Esophagus mucosa (tissue), 1 donor: ENCODE results near the gene NSRP1. TPM values are rescaled to one million over a fixed set of nuclear protein-coding genes. Genes with fewer than 3 reads are reported as not detected.
A peak's percentile ranks its signal among the peaks of the same experiment; 100 is the strongest.
"Not testable (repeated sequence)": the region's sequence is repeated elsewhere in the genome, so short reads cannot be mapped to it uniquely, and the experiment has no call there.

Source experiments
- ATAC-seq: fragments of 200-7000 bp; cut with Tn5 transposase; one replicate; pipeline ENCODE4 v1.9.1; 2020
- total RNA-seq: library from RNA; stranded (reverse); gene quantifications from one replicate; pipeline ENCODE4 v1.2.4, GENCODE V29; 2023
- donor health status: DM: yes; HTN: yes; CAD: no.

NSRP1 gene
- total RNA-seq, 1 donor from 2014 or later = 20.0 TPM

DNA sequence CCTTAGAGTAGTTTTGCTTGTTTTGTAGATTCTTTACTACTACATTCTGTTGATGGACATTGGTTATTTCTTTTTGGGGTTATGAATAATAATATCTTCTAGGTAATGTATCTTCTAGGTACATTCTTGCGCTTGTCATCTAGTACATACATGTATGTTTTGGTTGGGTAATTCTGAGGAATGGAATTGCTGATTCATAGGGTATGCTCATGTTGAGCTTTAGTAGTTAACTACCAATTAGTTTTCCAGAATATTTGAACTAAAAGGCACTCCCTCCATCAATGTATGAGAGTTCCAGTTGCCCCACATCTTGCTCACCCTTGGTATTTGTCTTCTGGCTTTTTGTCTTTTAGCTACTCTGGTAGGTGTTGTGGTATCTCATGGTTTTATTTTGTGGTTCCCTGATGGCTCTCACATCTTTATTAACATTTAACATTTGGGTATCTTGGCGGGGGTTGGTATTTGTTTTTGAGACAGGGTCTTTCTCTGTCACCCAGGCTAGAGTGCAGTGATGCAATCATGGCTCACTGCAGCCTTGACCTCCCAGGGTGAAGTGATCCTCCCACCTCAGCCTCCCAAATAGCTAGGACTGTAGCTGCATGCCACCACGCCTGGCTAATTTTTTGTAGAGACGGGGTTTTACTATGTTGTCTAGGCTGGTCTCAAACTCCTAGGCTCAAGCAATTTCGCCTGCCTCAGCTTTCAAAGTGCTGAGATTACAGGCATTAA is 71.8 kb downstream of the NSRP1 start:
- ATAC-seq = peak; percentile 68

DNA sequence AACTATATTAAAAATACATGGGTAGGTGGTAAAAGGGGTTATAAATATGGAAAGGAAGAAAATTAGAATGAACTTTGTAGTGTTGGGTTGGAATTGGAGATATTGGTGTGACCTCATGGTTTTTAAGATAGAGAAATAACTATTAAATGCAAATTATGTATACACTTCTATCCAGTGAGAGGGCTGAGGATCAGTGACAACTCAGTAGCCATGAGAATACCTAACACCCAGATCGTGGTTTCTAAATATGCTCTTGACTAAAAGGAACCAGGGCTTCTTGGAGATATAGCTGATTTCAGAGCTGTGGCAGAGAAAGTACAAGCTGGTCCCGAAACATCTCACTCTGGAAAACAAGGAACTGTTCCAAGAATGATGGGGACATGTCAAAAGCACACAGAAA is 74.5 kb downstream of the NSRP1 start:
- no peak for ATAC-seq

DNA sequence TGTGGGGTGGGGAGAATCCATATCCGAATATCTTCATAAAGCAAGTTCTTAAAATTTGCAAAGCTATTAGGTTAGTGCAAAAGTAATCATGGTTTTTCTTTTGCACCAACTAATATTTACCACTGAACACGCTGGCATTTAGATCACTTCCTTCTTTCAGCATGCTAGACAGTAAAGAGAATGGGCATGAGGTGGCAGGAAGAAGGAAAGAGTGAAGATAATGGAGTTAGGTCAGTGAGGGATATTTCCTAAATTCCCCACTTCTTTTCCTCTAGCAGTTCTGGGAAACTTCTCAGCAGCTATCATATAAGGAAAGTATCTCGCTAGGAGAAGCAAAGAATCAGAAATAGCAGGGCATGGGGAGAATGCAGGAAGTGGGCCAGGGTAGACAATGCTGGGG is 79.9 kb downstream of the NSRP1 start:
- no peak for ATAC-seq

DNA sequence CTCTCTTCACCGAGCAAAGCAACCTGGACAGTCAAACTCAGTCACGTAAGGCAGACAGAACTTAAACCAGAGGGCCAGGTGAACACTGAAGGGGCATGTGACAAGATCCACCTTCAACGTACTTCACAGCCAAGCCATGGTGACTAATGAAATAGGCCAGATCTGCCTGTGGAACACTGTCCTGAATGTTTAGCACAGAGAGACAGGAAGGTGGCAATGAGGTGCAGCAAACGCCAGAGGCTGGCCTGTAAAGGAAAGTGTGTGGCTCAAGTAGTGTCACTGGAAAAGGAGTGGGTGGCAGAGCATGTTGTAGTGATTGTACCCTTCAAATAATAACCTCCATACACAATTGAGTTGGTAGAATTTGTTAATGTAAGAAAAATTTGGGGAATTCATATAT is 80.8 kb downstream of the NSRP1 start:
- no peak for ATAC-seq

DNA sequence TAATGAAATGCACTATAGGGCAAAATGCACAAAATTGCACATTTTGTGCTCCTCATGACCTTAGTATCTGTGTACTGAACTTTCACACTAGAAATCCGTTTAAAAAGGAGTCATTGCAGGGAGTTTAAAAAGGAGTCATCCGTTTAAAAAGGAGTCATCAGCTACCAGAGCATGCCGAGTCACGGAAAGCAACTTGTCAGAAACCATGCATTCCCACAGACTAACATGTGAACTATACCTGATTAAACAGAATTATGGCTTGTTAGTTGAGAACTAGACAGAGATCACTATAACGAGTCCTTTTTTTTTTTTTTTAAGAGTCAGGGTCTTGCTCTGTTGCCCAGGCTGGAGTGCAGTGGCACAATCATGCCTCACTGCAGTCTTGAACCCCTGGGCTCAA is 83.0 kb downstream of the NSRP1 start:
- no peak for ATAC-seq

DNA sequence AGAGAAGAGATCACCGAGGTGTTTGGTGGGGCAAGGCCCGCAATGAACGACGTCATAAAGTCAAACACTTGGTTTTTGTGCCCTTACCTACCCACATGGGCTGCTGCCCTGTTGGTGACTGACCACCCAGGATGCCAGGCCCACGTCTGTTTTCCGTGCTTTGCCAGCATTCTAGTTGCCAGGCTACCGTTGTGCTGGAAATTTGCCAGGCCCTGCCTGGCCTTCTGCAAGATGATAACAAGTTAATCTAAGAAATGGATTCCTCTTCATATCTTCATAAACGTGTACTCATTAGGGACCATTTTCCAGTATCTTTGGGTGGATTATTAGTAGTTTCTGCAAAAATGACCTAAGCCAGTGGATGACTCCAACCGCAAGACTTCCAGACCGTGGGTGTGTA is 83.5 kb downstream of the NSRP1 start:
- ATAC-seq = no peak

DNA sequence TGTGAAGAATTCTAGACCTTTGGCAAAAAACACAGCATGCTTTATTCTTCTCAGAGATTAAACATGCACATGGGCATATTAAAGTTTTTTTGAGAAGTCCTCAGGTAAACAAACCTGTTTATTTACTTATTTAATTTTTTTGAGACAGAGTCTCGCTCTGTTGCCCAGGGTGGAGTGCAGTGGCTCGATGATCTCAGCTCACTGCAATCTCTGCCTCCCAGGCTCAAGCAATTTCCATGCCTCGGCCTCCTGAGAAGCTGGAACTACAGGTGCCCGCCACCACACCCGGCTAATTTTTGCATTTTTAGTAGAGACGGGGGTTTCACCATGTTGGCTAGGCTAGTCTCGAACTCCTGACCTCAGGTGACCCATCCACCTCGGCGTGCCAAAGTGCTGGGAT is 84.0 kb downstream of the NSRP1 start:
- not testable (repeated sequence) for ATAC-seq

DNA sequence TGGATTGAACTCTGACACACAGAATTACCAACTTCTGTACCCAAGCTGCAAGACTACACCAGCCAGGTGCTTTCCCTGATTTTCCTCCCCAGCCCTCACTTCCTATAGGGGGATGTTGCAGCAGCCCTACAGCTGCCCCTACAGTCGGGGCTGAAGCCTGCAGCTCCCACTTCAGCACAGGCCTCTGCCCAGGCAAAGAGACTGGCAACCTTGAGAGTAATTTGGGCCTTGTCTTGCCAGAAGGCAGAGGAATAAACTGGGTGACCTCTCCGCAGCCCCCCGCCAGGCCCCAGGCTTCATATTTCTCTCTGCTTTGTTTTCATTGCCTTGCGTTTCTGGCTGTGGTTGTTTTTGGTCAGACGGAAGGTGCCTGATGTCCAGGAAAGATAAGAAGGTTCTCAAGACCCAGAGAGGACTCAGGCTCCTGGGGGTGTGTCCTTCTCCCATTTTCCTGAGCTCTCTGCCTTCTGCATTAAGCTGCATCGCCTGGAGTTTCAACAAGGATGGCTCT is 86.9 kb downstream of the NSRP1 start:
- no peak for ATAC-seq

DNA sequence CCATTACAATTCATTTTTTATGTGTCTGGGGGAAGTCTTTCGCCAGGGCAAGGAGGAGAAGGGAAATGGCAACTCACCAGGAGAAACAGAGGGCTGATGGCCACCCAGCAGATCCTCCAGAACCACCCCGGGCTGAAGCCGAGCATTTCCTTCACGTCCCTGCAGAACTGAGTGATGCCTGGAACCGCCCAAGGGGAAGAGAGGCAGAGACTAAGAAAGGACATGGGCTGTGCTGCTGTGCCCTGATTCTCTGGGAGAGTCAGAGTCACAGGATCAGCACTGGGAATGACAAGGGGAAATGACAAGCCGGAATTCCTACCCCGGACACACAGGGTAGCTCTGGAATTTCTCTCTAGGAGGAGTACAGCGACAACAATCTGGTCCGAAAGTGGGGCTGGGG is 91.0 kb downstream of the NSRP1 start:
- ATAC-seq = no peak

DNA sequence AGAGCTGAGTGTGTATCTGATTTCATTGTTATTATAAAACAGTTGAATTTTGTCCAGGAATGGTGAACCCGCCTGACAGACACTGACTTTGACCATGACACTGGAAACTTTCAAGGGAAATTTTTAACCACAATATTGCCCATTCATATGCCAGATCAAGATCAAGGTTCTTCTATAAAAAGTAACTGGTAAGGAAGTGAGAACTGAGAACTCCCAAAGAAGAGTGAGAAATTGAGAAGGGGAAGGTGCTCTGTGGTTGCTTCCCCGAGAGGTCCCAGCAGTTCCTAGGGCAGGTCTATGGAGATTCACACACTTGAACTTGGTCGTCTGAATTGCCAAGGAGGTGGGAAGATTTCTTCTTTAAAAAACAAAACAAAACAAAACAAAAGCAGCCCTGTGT is 91.6 kb downstream of the NSRP1 start:
- ATAC-seq = no peak

DNA sequence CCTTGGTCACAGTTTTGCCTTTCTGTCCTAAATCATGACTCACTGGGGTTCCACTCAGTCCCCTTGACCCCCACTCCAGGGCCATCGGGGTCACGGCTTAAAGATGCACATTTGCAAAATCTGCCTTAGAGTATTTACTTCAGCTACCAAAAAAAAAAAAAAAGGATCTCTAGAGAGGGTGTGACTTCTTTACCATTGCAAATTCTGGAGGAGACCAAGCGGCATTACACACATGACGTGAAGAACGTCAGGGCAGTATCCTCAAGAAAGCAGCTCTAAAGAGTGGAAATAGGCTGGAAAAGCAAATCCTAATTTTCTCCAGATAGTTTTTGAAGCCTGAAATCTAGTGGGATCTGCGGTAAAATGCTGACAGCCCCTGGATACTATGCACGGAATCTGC is 93.3 kb downstream of the NSRP1 start:
- no peak for ATAC-seq

DNA sequence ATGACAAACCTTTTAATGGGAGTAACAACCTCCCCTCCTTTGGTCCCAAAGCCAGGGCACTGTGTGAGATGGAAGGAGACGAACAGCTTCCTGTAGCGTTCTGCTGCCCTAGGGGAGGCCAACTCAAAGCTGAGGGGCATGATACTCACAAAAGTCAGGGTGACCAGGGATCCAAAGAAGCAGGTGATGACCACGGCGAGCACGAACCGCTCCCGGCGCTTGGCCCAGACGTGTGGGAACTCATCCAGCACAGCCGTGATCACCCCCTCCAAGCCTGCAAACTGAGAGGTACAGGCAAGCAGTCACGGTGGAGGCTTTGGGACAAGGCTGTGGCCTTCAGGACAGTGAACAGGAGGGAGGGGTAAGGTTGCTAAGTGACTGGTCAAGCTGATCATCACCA is 93.8 kb downstream of the NSRP1 start:
- ATAC-seq = no peak

DNA sequence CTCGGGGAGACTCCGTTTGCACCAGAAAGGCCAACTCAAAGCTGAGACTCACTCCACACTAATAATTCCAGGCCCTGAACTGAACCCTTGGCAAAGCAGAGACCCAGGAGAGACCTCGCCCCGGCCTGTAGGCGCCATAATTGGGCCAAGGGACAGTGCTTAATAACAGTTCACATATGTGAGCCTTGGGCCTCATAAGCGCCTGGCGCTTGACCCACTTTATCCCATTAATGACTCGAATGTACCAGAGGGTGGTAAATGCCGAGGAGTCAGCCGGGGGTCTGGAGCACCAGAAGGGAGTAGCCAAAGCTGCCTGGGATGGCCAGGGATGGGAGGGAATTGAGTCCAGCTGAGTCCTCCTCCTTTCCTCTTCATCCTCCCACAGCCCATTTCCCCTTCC is 94.3 kb downstream of the NSRP1 start:
- ATAC-seq = no peak

DNA sequence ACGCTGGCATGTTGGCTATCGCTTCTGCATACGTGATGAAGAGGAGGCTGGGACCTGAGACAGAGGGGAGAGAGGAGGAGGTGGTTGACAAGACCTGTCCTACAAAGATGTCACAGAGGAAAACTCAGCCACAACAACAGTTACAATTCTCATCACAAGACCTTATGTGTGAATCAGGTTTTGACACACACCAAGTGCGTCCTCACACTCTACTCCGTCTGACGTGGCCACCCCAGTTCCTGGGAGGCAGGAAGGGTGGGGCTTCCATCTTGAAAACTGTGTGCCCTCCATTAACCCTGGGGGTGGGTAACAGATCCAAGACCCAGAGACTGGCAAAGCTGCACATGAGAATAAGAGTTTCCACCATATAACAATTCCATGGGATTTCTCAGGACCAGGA is 94.8 kb downstream of the NSRP1 start:
- ATAC-seq = no peak

DNA sequence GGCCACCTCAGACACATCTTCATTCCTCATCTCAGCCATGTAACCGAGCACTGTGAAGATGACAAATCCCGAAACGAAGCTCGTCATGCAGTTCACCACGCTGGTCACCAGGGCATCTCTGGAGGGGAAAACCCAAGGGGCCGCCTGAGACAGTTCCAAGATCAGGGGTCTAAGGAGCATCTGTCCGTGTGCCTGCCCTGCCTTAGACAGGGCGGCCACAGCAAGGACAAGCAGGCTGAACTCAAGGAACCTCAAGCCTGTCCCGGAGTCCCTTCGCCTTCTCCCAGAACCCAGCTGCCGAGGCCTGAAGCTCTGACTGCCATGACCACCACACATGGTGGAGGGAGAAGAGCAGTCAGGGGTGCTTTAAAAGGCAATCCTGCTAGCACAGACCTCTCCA is 96.1 kb downstream of the NSRP1 start:
- ATAC-seq = peak; percentile 20

DNA sequence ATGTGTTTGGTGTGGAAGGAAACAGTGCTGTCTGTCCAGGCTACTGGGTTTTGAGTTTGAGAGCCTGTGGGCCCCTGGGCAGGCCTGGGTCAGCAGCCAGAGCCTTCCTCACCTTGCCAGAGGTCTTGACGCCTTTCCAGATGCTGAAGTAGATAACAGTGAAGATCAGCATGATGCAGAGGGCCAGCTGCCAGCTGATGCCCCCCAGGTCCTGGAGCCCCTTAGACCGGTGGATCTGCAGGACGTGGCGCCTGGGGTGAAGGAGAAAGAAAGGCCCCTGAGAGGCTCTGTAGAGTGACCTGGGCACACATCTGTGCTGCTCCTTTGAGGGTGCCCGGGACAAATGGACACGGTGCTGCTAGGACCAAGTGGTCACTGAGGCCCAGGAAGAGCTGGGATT is 100.4 kb downstream of the NSRP1 start:
- no peak for ATAC-seq

DNA sequence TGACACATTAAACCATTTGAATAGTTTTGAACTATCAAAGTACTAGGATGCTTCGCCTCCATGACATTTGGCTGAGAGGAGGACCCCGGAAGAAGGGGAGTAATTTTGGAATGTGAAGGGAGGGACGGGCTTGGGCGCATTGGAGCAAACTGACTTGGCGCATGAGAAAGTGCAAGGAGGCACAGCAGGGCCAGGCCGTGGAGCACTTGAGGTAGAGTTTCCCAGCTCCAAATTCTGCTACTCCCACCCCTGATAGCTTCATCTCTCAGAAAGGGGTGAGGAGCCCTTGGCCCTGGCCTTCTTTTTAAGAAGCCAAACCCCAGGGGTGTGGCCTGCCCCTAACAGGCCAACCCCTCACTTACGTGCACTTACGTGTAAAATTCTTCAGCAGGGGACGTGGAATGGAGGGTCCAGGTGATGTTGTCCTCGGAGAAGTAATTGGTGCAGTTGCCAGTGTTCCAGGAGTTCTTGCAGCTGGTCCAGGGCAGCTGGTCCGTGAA is 101.2 kb downstream of the NSRP1 start:
- no peak for ATAC-seq

DNA sequence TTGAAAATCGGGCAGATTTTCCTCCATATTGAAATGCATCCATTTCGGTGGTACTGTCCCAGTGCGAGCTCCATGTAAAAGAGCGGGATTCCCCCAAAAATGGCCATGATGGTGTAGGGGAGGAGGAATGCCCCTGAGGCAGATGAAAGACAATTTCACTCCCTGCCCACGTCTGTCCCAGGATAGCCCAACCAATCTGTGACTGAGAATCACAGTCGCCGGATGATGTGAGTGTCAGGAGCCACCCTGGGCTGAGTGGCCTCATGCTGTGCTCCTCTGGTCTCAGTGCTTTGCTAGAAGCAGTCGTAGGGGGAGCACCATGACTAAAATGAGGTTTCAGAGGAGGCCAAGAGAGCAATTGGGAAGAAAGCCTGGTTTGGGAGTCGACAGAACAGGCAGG is 102.2 kb downstream of the NSRP1 start:
- ATAC-seq = no peak

DNA sequence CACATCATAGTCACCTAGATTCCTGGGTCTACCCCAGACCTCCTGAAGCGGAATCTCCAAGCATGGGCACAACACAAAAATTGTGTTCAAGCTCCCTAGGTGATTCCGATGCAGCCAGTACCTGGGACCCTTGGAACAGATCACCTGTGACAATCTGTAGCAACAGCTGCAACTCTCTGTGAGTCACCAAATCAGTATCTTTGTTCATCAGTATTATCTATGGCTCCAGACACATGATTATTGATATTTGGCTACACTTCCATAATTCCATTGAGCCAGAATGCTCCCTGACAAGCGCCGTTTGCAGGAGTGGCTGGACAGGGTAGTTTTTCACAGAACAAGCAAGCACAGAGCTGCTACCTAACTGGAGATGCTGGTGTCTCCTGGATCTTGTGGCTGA is 102.7 kb downstream of the NSRP1 start:
- no peak for ATAC-seq

DNA sequence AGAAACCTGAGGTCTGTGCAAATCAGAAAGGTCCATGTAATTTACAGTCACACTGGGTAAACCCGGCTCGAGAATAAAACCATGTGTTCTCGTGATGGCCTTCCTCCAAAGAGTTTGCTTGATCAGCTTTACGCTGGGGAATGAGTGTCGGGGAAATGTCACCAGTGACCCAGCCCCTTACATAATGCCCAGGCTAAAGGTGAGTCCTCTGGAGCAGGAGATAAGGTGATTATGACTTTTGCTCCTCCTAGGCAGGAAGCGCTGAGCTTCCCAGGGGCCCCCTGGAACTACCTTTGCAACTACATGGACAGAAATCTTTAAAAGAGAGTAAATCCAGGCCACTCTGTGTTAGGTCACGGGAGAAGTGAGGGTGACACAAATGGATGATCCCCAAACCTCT is 103.2 kb downstream of the NSRP1 start:
- no peak for ATAC-seq

DNA sequence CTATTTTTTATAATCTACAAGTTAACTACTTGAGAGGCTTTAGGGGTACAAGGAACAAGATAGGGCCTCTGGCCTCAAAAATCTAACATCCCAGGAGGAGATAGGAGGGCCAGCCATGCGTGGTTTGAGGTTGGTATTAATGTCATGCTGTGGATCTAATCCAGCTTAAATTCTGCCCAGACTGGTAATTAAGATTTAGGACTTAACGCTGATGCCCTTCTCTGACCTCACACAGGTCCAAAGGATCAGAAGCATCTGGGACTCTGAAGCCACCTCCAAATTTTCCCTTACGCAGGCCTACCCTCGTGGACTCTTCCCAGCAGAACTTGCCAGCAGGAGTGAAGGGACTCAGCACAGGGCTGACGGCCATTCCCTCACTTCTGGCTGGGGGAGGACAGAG is 103.8 kb downstream of the NSRP1 start:
- no peak for ATAC-seq

DNA sequence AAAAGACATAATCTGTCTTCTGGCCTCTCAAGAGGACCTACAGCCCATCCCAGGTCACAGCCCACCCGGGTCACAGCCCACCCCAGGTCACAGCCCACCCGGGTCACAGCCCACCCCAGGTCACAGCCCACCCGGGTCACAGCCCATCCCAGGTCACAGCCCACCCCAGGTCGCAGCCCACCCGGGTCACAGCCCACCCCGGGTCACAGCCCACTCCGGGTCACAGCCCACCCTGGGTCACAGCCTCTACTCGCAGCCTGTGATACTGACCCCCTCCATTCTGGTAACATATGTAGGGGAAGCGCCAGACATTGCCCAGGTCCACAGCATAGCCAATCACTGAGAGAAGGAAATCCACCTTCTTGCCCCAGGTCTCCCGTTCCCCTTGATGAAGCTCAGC is 104.7 kb downstream of the NSRP1 start:
- ATAC-seq = no peak

DNA sequence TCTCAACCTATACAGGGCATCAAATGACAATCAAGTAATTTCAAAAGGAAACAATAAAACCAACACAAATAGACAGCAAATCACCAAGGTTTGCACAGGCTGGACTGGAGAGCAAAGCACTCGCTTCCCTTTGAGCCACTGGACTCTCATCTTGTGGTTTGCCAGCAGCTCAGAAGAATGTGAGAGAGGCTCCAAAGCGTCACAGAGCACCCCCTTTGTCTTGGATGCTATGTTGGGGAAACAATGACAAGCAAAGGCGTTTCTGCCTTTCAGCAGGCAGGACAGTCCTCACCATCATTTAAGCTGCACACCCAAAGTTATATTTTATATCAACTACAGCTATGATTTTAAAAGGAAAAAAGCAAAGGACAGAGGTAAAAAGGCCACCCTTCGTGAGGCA is 105.6 kb downstream of the NSRP1 start:
- ATAC-seq = no peak

DNA sequence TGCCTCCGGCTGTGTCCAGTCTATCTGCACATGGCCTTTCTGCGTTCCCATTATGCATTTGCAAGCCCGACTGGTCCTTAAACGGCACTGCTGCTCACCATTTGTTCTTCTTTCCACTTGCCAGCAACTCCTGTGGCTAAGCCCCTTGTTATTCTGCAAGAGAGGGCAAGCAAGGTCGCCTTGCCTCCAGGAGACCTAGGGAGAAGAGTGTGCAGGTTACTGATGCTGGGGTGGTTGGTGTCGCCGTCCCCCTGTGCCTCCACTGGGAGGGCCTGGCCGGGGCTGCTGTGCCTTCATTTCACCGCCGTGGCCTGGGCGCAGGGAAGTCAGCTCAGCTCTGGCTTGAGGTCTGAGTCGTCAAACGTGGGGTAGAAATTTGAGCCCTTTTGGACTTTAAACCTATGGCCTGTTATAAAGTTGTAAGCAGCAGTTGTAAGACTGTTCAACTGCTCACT is 106.1 kb downstream of the NSRP1 start:
- ATAC-seq = no peak

DNA sequence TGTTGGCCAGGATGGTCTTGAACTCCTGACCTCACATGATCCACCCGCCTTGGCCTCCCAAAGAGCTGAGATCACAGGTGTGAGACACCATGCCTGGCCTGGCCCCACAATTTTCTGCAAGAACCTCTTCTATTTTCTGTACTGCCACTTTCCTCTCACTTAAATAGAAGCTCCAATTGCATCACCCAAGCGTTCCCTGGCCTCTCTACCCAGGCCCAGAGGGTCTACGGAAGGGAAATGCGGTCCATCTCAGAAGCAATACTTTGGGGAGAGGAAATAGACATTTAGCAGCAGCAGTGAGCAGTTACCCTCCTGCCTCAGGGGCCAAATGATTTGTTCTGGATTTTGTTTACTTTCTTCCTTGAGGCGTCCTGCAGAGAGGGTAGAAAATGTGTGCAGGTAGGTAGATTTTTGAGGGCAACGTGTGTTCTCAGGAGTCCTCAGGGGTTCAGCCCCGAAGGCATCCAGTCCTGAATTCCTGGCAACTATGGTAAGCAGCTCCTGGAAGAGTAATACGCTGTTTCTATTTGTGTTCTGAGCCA is 107.9 kb downstream of the NSRP1 start:
- no peak for ATAC-seq
